HG02840 (cell line): ENCODE results near the gene PPIP5K2.
"Not testable (repeated sequence)": the region's sequence is repeated elsewhere in the genome, so short reads cannot be mapped to it uniquely, and the experiment has no call there.

Source experiments
- ATAC-seq: cut with Tn5 transposase; IDR thresholded peaks from one replicate; pipeline ENCODE4 v1.9.1; 2021; ENCODE audit warnings: mild to moderate bottlenecking, moderate library complexity, moderate number of reproducible peaks; ENCODE audit not compliant: unreplicated experiment, low FRiP score

The PPIP5K2 gene

GRCh38 chr5:103205991-103206700 is 86.0 kb downstream of the PPIP5K2 start:
- no peak for ATAC-seq

- no peak for ATAC-seq
Observed at GRCh38 chr5:103207011-103207410, 86.9 kb downstream of the PPIP5K2 start.

GRCh38 chr5:103207653-103208052 is 87.6 kb downstream of the PPIP5K2 start:
- no peak for ATAC-seq

- no peak for ATAC-seq
Observed at GRCh38 chr5:103208460-103208859, 88.4 kb downstream of the PPIP5K2 start.

GRCh38 chr5:103209065-103209464 is 89.0 kb downstream of the PPIP5K2 start:
- no peak for ATAC-seq

- ATAC-seq = no peak
Observed at GRCh38 chr5:103210952-103211351, 90.9 kb downstream of the PPIP5K2 start.

GRCh38 chr5:103211576-103212561 is 91.8 kb downstream of the PPIP5K2 start:
- peak; percentile 75 for ATAC-seq

- no peak for ATAC-seq
Observed at GRCh38 chr5:103216137-103216536, 96.0 kb downstream of the PPIP5K2 start.

- no peak for ATAC-seq
Observed at GRCh38 chr5:103216697-103217096, 96.6 kb downstream of the PPIP5K2 start.

- ATAC-seq = no peak
Observed at GRCh38 chr5:103217101-103217500, 97.0 kb downstream of the PPIP5K2 start.

- ATAC-seq = no peak
Observed at GRCh38 chr5:103218164-103218563, 98.1 kb downstream of the PPIP5K2 start.

GRCh38 chr5:103219074-103219473 is 99.0 kb downstream of the PPIP5K2 start:
- not testable (repeated sequence) for ATAC-seq

GRCh38 chr5:103223031-103223955 is 103.2 kb downstream of the PPIP5K2 start:
- ATAC-seq = no peak

- peak; percentile 75 for ATAC-seq
Observed at GRCh38 chr5:103224118-103224893, 104.2 kb downstream of the PPIP5K2 start.

- no peak for ATAC-seq
Observed at GRCh38 chr5:103224894-103225246, 104.8 kb downstream of the PPIP5K2 start.

- ATAC-seq = no peak
Observed at GRCh38 chr5:103228061-103228460, 108.0 kb downstream of the PPIP5K2 start.

GRCh38 chr5:103228588-103228987 is 108.5 kb downstream of the PPIP5K2 start:
- ATAC-seq = no peak

- ATAC-seq = peak; percentile 68
Observed at GRCh38 chr5:103232393-103232999, 112.4 kb downstream of the PPIP5K2 start.

- ATAC-seq = no peak
Observed at GRCh38 chr5:103234239-103234975, 114.3 kb downstream of the PPIP5K2 start.
